K562 (cell line): ENCODE data around the gene IL3RA. TPM values are rescaled to one million over a fixed set of nuclear protein-coding genes. Genes with fewer than 3 reads are reported as not detected.

ENCODE experiments used
- ARID2 ChIP-seq: fragments of 450-650 bp; IDR thresholded peaks from 2 replicates; pipeline ENCODE4 v1.6.1; 2017; ENCODE audit warnings: antibody characterized with exemption, mild to moderate bottlenecking
- ARID3A ChIP-seq: IDR thresholded peaks from 2 replicates; pipeline ENCODE4 v1.6.1; 2012; ENCODE audit warnings: low read depth, low read length, improper control_type of control experiment, borderline replicate concordance
- HLTF ChIP-seq: fragments of 450-650 bp; IDR thresholded peaks from 2 replicates; pipeline ENCODE4 v1.6.1; 2016
- HSF4 ChIP-seq: fragments of 250-450 bp; sonication (Bioruptor Pico); IDR thresholded peaks from 2 replicates; pipeline ENCODE4 v2.1.2; 2022; ENCODE audit warnings: mild to moderate bottlenecking, moderate library complexity, borderline replicate concordance
- KDM1A ChIP-seq, 2 experiments: fragments of 450-650 bp; IDR thresholded peaks; 2 replicates each; pipeline ENCODE4 v1.6.1; 2016; ENCODE audit warnings: mild to moderate bottlenecking in 2 of 2
- NFIC ChIP-seq: fragments of 450-650 bp; IDR thresholded peaks from 2 replicates; pipeline ENCODE4 v1.6.1; 2017; ENCODE audit warnings: mild to moderate bottlenecking, inconsistent platforms
- ZNF696 ChIP-seq: fragments of 250-450 bp; sonication (Bioruptor Pico); conservative IDR thresholded peaks from 2 replicates; pipeline ENCODE4 v1.4.0; 2020; ENCODE audit warnings: mild to moderate bottlenecking, moderate library complexity
- polyA plus RNA-seq, 8 experiments: library from polyadenylated mRNA; depleted of rRNA in 4 of 8; stranded (reverse) in 5 of 8; unstranded in 3 of 8; fragments of >200 nt; fragmentation: Nextera tagmentation in 2 of 8; fragmentation: Illumina TruSeq in 1 of 8; extraction: Ambion mirVana in 2 of 8; extraction: Trizol in 1 of 8; gene quantifications; 2 replicates each; pipeline versions ENCODE4 v1.2.1 to v1.2.3, GENCODE V29; 2011 to 2014; ENCODE audit warnings: inconsistent platforms in 1 of 8, missing spikeins in 1 of 8
- total RNA-seq, 7 experiments: library from RNA; depleted of rRNA in 6 of 7; stranded (reverse); fragments of >200 nt in 6 of 7; fragmentation: Illumina TruSeq in 2 of 7; extraction: Trizol in 2 of 7; gene quantifications; 2 replicates each; pipeline versions ENCODE4 v1.2.1 to v1.2.3, GENCODE V29; 2011 to 2021; ENCODE audit warnings: low replicate concordance in 1 of 7
- TF ChIP-seq, protein P1 (sequence below): IDR thresholded peaks from 3 replicates; pipeline ENCODE4 v1.6.1; 2011; ENCODE audit warnings: borderline replicate concordance, mild to moderate bottlenecking; ENCODE audit not compliant: insufficient read length, insufficient read depth
- TF ChIP-seq, protein P2 (sequence below): sonication (generic); formaldehyde crosslinking; IDR thresholded peaks from 2 replicates; pipeline ENCODE4 v1.5.0; 2020; ENCODE audit warnings: missing genetic modification reagents

IL3RA gene
- total and polyA plus RNA-seq, 9 of the 15 experiments (the other 6 are each of a cell fraction or from before 2014, with no cell fraction given), result not detected

DNA sequence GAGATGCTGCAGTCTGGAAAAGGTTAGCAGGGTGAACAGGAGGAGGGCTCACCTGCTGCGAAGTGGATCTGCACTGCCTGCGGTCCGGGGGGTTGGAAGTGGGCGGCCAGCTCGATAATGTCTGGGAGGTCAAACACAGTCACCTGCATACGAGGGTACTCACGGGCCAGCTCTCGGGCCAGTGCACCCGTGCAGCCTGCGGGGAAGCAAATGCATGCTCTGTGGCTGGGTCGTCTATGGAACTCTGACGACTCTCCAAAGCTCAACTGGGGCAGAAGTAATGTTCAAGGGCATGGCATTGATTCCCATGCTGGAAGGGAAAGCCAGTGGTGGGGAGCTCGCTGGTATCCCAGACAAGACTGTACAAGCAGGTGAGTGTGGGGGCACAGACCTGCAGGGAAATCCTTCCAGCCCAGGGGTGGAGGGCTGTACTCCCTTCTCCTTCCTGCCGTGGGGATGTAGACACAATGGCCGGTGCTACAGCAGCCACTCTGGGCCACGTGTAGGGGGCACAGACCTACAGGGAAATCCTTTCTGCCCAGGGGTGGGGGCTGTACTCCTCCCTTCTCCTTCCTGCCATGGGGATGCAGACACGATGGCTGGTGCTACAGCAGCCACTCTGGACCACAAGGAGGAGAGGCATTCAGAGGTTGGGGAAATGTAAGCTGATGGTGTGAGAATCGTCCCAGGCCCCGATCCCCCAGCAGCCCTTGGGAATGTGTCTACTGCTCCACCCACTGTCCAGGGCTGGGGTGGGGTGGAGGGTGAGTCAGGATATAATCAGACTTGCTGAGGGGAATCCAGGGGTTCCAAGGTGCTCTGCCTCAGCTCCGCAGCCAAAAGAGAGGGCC lies 81.6 kb downstream of the IL3RA start (continued):
- TF ChIP-seq HSF4 (no peak), ZNF696 (CRISPR knock-in tag) (no peak), ARID3A (no peak), HLTF (peak; percentile 77; the same call in 1 of the 2 replicates), KDM1A (IDR thresholded peaks at IDR 0.05) (peak in 1 of 2 experiments; percentile 27; a peak in 1 of 4 replicates), ARID2 (no peak), NFIC (no peak)
- TF ChIP-seq, protein P1, sequence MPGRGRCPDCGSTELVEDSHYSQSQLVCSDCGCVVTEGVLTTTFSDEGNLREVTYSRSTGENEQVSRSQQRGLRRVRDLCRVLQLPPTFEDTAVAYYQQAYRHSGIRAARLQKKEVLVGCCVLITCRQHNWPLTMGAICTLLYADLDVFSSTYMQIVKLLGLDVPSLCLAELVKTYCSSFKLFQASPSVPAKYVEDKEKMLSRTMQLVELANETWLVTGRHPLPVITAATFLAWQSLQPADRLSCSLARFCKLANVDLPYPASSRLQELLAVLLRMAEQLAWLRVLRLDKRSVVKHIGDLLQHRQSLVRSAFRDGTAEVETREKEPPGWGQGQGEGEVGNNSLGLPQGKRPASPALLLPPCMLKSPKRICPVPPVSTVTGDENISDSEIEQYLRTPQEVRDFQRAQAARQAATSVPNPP, result no peak
- TF ChIP-seq, protein P2, sequence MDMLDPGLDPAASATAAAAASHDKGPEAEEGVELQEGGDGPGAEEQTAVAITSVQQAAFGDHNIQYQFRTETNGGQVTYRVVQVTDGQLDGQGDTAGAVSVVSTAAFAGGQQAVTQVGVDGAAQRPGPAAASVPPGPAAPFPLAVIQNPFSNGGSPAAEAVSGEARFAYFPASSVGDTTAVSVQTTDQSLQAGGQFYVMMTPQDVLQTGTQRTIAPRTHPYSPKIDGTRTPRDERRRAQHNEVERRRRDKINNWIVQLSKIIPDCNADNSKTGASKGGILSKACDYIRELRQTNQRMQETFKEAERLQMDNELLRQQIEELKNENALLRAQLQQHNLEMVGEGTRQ (CRISPR knock-in tag), result no peak
- TF ChIP-seq, all 486 proteins: peak for 8
